ENCODE data around the gene C2CD2. TPM values are rescaled to one million over a fixed set of nuclear protein-coding genes. Genes with fewer than 3 reads are reported as not detected.

Gene C2CD2
- total and polyA plus RNA-seq, 3 donors from 2014 or later, result 8.6 to 17.4 (median 13.2) TPM

DNA sequence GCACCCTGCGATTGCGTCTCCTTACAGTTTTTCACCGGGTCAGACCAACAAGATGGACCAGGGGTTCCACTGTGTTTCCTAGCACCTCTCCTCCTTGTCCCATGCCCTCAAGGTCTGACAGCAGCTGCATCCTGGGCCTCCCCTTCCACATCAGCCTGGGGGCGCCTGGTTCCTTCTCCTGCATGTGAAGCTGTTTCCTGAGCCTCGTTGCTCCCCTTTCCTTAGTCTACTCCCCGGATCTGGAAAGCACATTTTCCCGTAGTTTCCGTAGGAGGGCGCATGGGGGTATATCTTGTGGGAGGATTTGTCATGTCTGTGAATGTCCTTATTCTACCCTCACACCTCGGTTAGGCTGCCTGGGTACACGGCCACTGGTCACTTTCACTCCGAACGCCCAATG is 80.8 kb downstream of the C2CD2 start:
- 68 to 83% methylated on average over 13 of the region's 13 CpGs for WGBS, 2 donors

GRCh38 chr21:41871293-41872030 is 82.4 kb downstream of the C2CD2 start:
- 87 to 89% methylated on average over 7 to 15 of the region's 15 CpGs for WGBS, 2 donors
- intact Hi-C loops (cut with DNase I; ENCODE audit: low total_unique reads), result no loop called here
- TF ChIP-seq, protein P1, sequence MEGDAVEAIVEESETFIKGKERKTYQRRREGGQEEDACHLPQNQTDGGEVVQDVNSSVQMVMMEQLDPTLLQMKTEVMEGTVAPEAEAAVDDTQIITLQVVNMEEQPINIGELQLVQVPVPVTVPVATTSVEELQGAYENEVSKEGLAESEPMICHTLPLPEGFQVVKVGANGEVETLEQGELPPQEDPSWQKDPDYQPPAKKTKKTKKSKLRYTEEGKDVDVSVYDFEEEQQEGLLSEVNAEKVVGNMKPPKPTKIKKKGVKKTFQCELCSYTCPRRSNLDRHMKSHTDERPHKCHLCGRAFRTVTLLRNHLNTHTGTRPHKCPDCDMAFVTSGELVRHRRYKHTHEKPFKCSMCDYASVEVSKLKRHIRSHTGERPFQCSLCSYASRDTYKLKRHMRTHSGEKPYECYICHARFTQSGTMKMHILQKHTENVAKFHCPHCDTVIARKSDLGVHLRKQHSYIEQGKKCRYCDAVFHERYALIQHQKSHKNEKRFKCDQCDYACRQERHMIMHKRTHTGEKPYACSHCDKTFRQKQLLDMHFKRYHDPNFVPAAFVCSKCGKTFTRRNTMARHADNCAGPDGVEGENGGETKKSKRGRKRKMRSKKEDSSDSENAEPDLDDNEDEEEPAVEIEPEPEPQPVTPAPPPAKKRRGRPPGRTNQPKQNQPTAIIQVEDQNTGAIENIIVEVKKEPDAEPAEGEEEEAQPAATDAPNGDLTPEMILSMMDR (IDR thresholded peaks at IDR 0.05), result no peak
- TF ChIP-seq POLR2A (IDR thresholded peaks at IDR 0.05), result no peak
- no peak for DNase-seq
- H3K9me3 ChIP-seq, result no peaks in the 10 kb centered on the region
- no peak overlapping the region for H3K4me3 ChIP-seq
- no peaks in the 10 kb centered on the region for H3K27me3 ChIP-seq
- H3K36me3 ChIP-seq (ENCODE audit: low read depth, missing control alignments), result no peaks in the 10 kb centered on the region
- no peak overlapping the region for H3K27ac ChIP-seq
- H3K4me1 ChIP-seq, result no peaks in the 10 kb centered on the region

More for the DNA sequence above, 80.8 kb downstream of the C2CD2 start:
- Histone ChIP-seq H3K4me1 (peaks cover 10% of the 10 kb centered on the region), H3K36me3 (ENCODE audit: low read depth, missing control alignments) (no peaks in the 10 kb centered on the region), H3K27ac (no peak overlapping the region), H3K9me3 (no peaks in the 10 kb centered on the region), H3K27me3 (no peaks in the 10 kb centered on the region), H3K4me3 (no peak overlapping the region)
- no peak for TF ChIP-seq POLR2A (IDR thresholded peaks at IDR 0.05)
- TF ChIP-seq, protein P1 (IDR thresholded peaks at IDR 0.05), result no peak
- DNase-seq, result no peak
- intact Hi-C loops (cut with DNase I; ENCODE audit: low total_unique reads), result no loop called here

GRCh38 chr21:41869771-41870170 is 84.0 kb downstream of the C2CD2 start:
- H3K27me3 ChIP-seq, result no peaks in the 10 kb centered on the region
- H3K36me3 ChIP-seq (ENCODE audit: low read depth, missing control alignments), result no peaks in the 10 kb centered on the region
- WGBS, 2 donors, result 91 to 92% methylated on average over 9 of the region's 9 CpGs
- TF ChIP-seq, protein P1 (IDR thresholded peaks at IDR 0.05), result no peak
- no peak for TF ChIP-seq POLR2A (IDR thresholded peaks at IDR 0.05)
- H3K4me1 ChIP-seq, result no peaks in the 10 kb centered on the region
- no peak for DNase-seq
- no peak overlapping the region for H3K4me3 ChIP-seq
- no peak overlapping the region for H3K27ac ChIP-seq
- H3K9me3 ChIP-seq, result no peaks in the 10 kb centered on the region
- intact Hi-C loops (cut with DNase I; ENCODE audit: low total_unique reads), result no loop called here

DNA sequence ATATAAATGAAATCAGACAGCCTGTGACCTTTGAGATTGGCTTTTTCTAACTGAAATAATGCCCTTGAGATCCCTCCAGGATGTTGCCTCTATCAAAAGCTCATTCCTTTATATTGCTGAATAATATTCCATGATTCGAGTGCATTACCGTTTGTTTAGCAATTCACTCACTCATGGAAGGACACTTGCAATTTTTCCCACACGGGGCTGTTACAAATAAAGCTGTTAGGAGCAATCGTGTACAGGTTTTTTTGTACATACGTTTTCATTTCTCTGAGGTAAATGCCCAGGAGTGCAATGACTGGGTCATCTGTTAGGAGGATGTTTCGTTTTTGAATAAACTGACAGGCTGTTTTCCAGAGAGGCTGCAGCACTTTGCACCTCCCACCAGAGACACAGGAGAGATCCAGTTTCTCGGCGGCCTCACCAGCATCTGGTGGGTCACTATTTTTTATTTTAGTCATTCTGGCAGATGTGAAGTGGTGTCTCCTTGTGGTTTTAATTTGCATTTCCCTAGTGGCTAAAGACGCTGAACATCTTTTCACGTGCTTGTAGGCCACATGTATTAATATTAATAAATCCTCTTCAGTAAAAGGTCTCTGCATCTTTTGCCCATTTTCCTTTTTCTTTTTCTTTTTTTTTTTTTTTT is 85.6 kb downstream of the C2CD2 start:
- intact Hi-C loops (cut with DNase I; ENCODE audit: low total_unique reads), result no loop called here
- Histone ChIP-seq H3K9me3 (no peaks in the 10 kb centered on the region), H3K4me1 (no peaks in the 10 kb centered on the region), H3K27me3 (no peaks in the 10 kb centered on the region), H3K27ac (no peak overlapping the region), H3K4me3 (no peak overlapping the region), H3K36me3 (ENCODE audit: low read depth, missing control alignments) (no peaks in the 10 kb centered on the region)
- no peak for DNase-seq
- 88 to 89% methylated on average over 10 of the region's 10 CpGs for WGBS, 2 donors
- TF ChIP-seq POLR2A (IDR thresholded peaks at IDR 0.05), result no peak
- TF ChIP-seq, protein P1 (IDR thresholded peaks at IDR 0.05), result no peak
